ENCODE data around the gene NDFIP2. TPM values are rescaled to one million over a fixed set of nuclear protein-coding genes. Genes with fewer than 3 reads are reported as not detected.

Gene NDFIP2
- total and polyA plus RNA-seq, 2 experiments from 2014 or later = 28.3 to 28.7 TPM

- no peak for TF ChIP-seq REST (IDR thresholded peaks at IDR 0.05; ENCODE audit: unreplicated experiment)
These were observed 47.8 kb downstream of the NDFIP2 start (continued) for GRCh38 chr13:79528759-79529191.

- no peak overlapping the region for H3K27ac Mint-ChIP-seq
- H3K36me3 Mint-ChIP-seq (ENCODE audit: low read depth) = no peaks in the 10 kb centered on the region; the same call in 2 of the 3 replicates
- H3K4me1 Mint-ChIP-seq = peaks cover 19% of the 10 kb centered on the region
- Histone ChIP-seq H3K27me3 (ENCODE audit: insufficient read depth) (no peaks in the 10 kb centered on the region), H3K36me3 (ENCODE audit: insufficient read depth) (no peaks in the 10 kb centered on the region), H3K27ac (ENCODE audit: low read depth) (no peak overlapping the region), H3K4me3 (no peak overlapping the region), H3K79me2 (replicated peaks; ENCODE audit: insufficient read depth) (no peaks in the 10 kb centered on the region; the same call in 1 of the 2 replicates), H4K20me1 (replicated peaks; ENCODE audit: insufficient read depth) (0 out of 2 replicates have a peak, but pooled peaks cover 5% of the 10 kb centered on the region), H3K4me2 (no peak overlapping the region), H3K4me1 (ENCODE audit: insufficient read depth) (peaks cover 27% of the 10 kb centered on the region), H2AFZ (no peak overlapping the region), H3K9me2 (ENCODE audit: insufficient read depth) (no peaks in the 10 kb centered on the region), H3F3A (replicated peaks; ENCODE audit: low read depth) (no peaks in the 10 kb centered on the region)
- no peak overlapping the region for H3K4me3 Mint-ChIP-seq
- TF ChIP-seq EZH2phosphoT487 (IDR thresholded peaks at IDR 0.05; ENCODE audit: unreplicated experiment) = no peak
- TF ChIP-seq JUNB (IDR thresholded peaks at IDR 0.05; ENCODE audit: unreplicated experiment) = no peak
- no peak for TF ChIP-seq STAT1 (IDR thresholded peaks at IDR 0.05; ENCODE audit: unreplicated experiment)
- TF ChIP-seq EZH2 (IDR thresholded peaks at IDR 0.05; ENCODE audit: low read depth, unreplicated experiment) = no peak
- H3K27me3 Mint-ChIP-seq (ENCODE audit: insufficient read depth, low read depth, poor library complexity) = no peaks in the 10 kb centered on the region
- H3K9me3 Mint-ChIP-seq = no peaks in the 10 kb centered on the region
- ATAC-seq = no peak
- DNase-seq (ENCODE audit: low spot score) = no peak
These were observed 48.9 kb downstream of the NDFIP2 start for GRCh38 chr13:79529817-79530216.

GRCh38 chr13:79530270-79530669 lies 49.3 kb downstream of the NDFIP2 start:
- Mint-ChIP-seq H3K4me3 (no peak overlapping the region), H3K27me3 (ENCODE audit: insufficient read depth, low read depth, poor library complexity) (no peaks in the 10 kb centered on the region), H3K4me1 (peaks cover 23% of the 10 kb centered on the region), H3K9me3 (no peaks in the 10 kb centered on the region), H3K27ac (peak overlapping the region; percentile 68; the same call in 1 of the 2 replicates), H3K36me3 (ENCODE audit: low read depth) (no peaks in the 10 kb centered on the region; the same call in 2 of the 3 replicates)
- TF ChIP-seq CTCF (conservative IDR thresholded peaks at IDR 0.05; ENCODE audit: low read depth in 2 of 2) = no peak
- TF ChIP-seq JUNB (IDR thresholded peaks at IDR 0.05; ENCODE audit: unreplicated experiment) = no peak
- no peak for TF ChIP-seq ZNF331 (CRISPR knock-in tag; IDR thresholded peaks at IDR 0.05; ENCODE audit: low read depth)
- TF ChIP-seq STAT1 (IDR thresholded peaks at IDR 0.05; ENCODE audit: unreplicated experiment) = no peak
- TF ChIP-seq EZH2 (IDR thresholded peaks at IDR 0.05; ENCODE audit: low read depth, unreplicated experiment) = no peak
- TF ChIP-seq ZNF462 (CRISPR knock-in tag; IDR thresholded peaks at IDR 0.05) = no peak
- Histone ChIP-seq H3K4me2 (no peak overlapping the region), H3K9me2 (ENCODE audit: insufficient read depth) (no peaks in the 10 kb centered on the region), H3K36me3 (ENCODE audit: insufficient read depth) (no peaks in the 10 kb centered on the region), H3F3A (replicated peaks; ENCODE audit: low read depth) (no peaks in the 10 kb centered on the region), H4K20me1 (replicated peaks; ENCODE audit: insufficient read depth) (0 out of 2 replicates have a peak, but pooled peaks cover 6% of the 10 kb centered on the region), H3K4me1 (ENCODE audit: insufficient read depth) (peaks cover 32% of the 10 kb centered on the region), H3K27me3 (ENCODE audit: insufficient read depth) (no peaks in the 10 kb centered on the region), H3K4me3 (no peak overlapping the region), H3K27ac (ENCODE audit: low read depth) (no peak overlapping the region), H3K79me2 (replicated peaks; ENCODE audit: insufficient read depth) (no peaks in the 10 kb centered on the region; the same call in 1 of the 2 replicates), H2AFZ (no peak overlapping the region)
- no peak for ATAC-seq
- no peak for DNase-seq (ENCODE audit: low spot score)

All from GM23338 (cell line).